Stimulated activated CD4-positive, alpha-beta T cell treated with anti-CD3 and anti-CD28 coated beads, Interleukin-15, amount 100 ng/mL, for 48 hours (primary cell): ENCODE results near the gene PCSK1N.
A peak's percentile ranks its signal among the peaks of the same experiment; 100 is the strongest.
"Not testable (repeated sequence)": the region's sequence is repeated elsewhere in the genome, so short reads cannot be mapped to it uniquely, and the experiment has no call there.

Source experiments
- DNase-seq, 2 donors: peaks; one replicate each; pipeline ENCODE4 v3.0.0-alpha.2; 2020; ENCODE audit warnings: low read depth in 2 of 2

PCSK1N gene

GRCh38 chrX:48823053-48823452 lies 12.4 kb downstream of the PCSK1N start:
- DNase-seq = no peak

GRCh38 chrX:48819394-48819793 lies 16.0 kb downstream of the PCSK1N start:
- DNase-seq = not testable (repeated sequence)

- DNase-seq = no peak
Measured at GRCh38 chrX:48818866-48819265, 16.5 kb downstream of the PCSK1N start.

- no peak for DNase-seq
Measured at GRCh38 chrX:48818098-48818497, 17.3 kb downstream of the PCSK1N start.

- no peak for DNase-seq
Measured at GRCh38 chrX:48816014-48816810, 19.2 kb downstream of the PCSK1N start.

GRCh38 chrX:48815266-48815665 lies 20.1 kb downstream of the PCSK1N start:
- no peak for DNase-seq

- DNase-seq = no peak
Measured at GRCh38 chrX:48814722-48815121, 20.7 kb downstream of the PCSK1N start.

- DNase-seq = no peak
Measured at GRCh38 chrX:48813644-48814043, 21.8 kb downstream of the PCSK1N start.

- no peak for DNase-seq
Measured at GRCh38 chrX:48806081-48806480, 29.3 kb downstream of the PCSK1N start.

GRCh38 chrX:48802905-48803200 lies 32.6 kb downstream of the PCSK1N start:
- DNase-seq = no peak

GRCh38 chrX:48802089-48802904 lies 33.1 kb downstream of the PCSK1N start:
- peak; percentile 50 to 60 for DNase-seq

GRCh38 chrX:48801280-48802088 lies 33.9 kb downstream of the PCSK1N start, which contains the start of gene HDAC6:
TSS of gene HDAC6 (plus strand) at chrX:48802067. CDS start at chrX:48802693, 626 bp downstream.
- DNase-seq = peak; percentile 90 to 91

- DNase-seq = no peak
Measured at GRCh38 chrX:48800574-48801279, 34.7 kb downstream of the PCSK1N start.

- no peak for DNase-seq
Measured at GRCh38 chrX:48798318-48798717, 37.1 kb downstream of the PCSK1N start.

- DNase-seq = no peak
Measured at GRCh38 chrX:48794911-48795515, 40.4 kb downstream of the PCSK1N start.

- DNase-seq = no peak
Measured at GRCh38 chrX:48794340-48794910, 41.0 kb downstream of the PCSK1N start.

GRCh38 chrX:48793935-48794334 lies 41.5 kb downstream of the PCSK1N start:
- DNase-seq = no peak

- DNase-seq = no peak
Measured at GRCh38 chrX:48792219-48792618, 43.2 kb downstream of the PCSK1N start.

- DNase-seq = no peak
Measured at GRCh38 chrX:48791063-48791820, 44.2 kb downstream of the PCSK1N start.

- DNase-seq = no peak
Measured at GRCh38 chrX:48790477-48790876, 44.9 kb downstream of the PCSK1N start.
